HG03565 (cell line): ENCODE measurements around the gene ZNF705A.
"Not testable (repeated sequence)": the region's sequence is repeated elsewhere in the genome, so short reads cannot be mapped to it uniquely, and the experiment has no call there.

Experiments
- ATAC-seq: cut with Tn5 transposase; IDR thresholded peaks from one replicate; pipeline ENCODE4 v1.9.1; 2021; ENCODE audit warnings: mild to moderate bottlenecking, moderate library complexity; ENCODE audit not compliant: unreplicated experiment

Gene ZNF705A

DNA sequence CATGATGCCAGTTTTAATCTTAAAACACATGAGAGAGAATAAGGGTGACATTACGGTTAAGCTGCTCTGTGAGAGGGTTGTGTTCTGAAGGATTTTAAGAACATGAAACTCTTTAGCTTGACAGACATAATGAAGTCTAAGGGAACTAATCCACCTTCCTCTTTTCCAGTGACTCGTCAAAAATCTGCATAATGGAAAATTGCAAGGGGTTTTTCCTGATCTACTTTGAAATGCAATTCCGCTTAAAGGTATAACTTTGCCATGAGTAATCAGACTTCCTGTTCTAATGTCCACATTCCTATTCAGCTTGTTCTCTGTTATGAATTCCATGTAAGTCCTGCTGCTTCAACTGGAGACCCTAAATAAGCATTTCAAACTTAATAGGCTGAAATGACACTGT lies at the start of gene ZNF705A:
Gene ZNF705A (plus strand): TSS at position 171 of the 400 bp plus-strand sequence. CDS start 15,611 bp downstream, outside the sequence.
- no peak for ATAC-seq

DNA sequence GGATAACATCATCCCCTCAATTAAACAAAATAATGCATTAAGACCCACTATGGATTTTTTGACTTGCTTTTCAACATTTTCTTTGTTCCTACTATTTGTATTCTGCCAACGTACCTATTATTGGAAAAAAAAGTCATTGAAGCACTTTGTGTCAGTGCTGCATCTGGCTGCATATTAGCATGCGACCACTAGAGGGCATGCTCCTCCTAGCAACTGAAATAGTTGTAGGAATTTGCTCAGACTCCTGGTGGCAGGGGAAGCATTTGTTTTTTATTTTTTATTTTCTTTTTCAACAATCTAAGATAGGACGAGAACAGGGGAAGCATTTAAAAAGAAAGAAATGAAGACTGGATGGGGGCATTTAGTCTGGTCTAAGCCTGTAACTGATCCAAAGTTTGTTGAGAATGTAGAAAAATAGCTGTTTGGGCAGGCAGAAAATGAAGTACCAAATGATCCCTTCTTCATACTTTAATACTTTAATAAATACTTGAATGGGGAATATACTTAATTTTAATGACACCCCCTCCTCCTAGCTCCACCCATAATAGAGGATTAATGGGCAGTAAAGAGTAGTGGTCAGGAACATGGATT lies 47.9 kb upstream of the ZNF705A start:
- no peak for ATAC-seq

DNA sequence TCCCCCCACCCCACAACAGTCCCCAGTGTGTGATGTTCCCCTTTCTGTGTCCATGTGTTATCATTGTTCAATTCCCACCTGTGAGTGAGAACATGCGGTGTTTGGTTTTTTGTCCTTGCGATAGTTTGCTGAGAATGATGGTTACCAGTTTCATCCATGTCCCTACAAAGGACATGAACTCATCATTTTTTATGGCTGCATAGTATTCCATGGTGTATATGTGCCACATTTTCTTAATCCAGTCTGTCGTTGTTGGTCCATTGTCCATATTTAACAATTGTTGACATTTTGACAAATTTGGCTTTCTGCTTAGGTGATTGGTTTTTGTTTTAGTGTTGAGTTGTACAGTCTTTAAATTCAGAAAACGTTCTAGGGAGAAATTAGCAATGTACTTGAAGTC lies 43.7 kb upstream of the ZNF705A start:
- not testable (repeated sequence) for ATAC-seq

DNA sequence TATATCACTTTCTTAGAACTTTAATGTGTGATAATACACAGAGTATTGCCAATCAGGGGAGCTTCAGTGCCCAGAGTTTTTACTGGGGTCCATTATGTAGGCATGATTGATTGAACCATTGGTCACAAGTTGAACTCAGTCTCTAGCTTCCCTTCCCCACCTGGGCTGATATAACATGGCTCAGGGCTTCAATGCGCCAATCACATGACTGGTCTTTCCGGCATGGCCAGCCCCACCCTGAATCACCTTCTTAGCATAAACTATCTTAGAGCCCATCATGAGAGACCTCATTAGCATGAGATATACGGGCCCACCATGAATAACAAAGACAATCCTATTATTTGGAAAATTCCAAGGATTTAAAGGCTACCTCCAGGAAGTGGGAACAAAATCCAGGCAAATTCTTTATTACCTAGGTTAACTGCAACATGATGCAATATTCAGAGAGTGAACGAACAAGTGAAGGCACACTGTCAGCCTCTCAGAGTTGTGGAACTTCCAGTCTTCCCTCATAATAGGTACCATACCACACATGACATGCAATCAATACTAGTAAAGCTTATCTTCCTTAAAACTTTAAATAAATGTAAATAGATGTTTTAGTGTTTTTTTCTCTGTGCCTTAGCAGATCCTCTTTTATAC lies 36.6 kb upstream of the ZNF705A start:
- ATAC-seq = no peak

DNA sequence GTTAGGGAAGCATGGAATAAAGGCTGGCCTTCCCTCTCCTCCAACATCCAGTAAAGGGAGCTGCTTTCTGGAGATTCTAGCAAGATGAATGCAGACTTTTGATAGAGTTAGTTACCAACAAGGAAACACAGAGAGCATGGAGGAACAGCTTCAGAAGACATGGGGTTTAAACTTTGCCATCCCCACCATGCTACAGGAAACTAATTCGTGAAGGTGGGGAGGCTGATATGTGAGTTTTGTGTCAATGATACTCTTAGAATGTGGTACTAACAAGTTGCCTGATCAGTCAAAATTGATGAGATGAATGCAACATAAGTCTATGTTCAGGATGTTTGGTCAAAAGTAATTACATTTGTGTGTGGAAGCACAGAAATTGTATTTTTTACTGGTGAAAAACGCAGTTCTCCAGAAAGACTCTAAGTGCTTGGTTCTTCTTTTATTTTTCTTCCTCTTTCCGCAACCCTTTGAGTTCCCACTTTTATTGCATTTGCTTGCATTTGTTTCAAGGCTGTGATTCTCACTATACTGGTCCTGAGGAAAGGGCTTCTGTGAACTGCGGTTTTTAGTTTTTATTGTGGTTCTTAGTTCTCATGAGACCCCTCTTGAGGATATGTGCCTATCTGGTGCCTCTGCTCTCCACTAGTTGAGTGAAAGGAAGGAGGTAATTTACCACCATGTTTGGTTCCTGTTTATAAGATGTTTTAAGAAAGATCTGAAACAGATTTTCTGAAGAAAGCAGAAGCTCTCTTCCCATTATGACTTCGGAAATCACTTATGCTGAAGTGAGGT lies 33.5 kb upstream of the ZNF705A start, which contains the start of gene CLEC4A:
Gene CLEC4A (plus strand): TSS at position 494 of the 789 bp plus-strand sequence. CDS start 262 bp downstream, at position 756.
- ATAC-seq = no peak

DNA sequence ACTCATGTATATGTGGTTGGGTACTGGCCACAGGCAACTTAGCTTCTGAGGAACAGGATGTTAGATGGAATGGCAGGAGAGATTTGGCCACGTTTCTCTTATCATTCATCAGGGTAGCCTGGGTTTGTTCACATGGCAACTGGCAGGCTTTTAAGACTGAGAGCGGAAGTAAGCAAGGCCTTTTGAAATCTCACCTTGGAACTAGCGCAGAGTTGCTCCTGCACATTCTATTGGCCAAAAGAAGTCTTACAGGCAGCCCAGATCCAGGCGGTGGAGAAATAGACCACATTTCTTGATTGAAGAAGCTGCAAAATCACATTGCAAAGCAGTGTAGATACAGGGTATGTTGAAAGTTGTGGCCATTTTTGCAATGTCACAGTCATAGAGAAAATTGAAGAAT lies 29.7 kb upstream of the ZNF705A start:
- ATAC-seq = no peak

DNA sequence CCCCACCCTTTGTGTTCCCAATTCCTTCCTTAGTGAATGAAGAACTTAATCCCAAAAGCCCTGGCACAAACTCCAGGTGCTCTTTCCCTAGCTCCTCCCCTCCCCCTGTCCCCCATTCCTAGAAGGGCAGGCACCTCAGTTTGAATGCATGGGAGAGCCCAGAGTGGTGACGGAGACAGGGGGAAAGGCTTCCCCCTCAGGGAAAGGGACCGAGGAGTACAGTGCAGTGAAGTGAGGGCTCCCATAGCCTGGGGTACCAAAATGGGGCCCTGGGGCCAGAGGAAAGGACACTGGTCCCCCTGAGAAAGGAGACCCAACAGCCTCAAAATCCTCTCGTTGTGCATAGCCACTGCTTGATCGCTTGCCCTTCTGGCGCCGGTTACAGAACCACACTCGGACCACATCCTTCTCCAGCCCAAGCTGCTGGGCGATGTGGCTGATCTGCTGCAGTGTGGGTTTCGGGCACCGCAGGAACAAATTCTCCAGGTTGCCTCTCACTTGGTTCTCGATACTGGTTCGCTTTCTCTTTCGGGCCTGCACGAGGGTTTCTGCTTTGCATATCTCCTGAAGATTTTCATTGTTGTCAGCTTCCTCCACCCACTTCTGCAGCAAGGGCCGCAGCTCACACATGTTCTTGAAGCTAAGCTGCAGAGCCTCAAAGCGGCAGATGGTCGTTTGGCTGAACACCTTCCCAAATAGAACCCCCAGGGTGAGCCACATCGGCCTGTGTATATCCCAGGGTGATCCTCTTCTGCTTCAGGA lies 23.0 kb upstream of the ZNF705A start:
- ATAC-seq = not testable (repeated sequence)

DNA sequence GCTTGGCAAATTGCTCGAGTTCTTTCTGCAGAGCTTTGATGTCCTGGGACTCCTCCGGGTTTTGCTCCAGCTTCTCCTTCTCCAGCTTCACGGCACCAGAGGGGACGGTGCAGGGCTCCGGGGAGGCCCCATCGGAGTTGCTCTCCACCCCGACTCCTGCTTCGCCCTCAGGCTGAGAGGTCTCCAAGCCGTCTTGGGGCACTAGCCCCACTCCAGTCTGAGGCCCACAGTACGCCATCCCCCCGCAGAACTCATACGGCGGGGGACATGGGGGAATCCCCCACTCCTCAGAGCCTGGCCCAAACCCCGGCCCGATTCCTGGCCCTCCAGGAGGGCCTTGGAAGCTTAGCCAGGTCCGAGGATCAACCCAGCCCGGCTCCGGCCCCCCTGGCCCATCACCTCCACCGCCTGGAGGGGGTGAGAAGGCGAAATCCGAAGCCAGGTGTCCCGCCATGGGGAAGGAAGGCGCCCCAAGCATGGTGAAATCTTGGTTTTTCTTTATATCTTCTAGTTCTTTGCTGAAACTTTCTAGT lies 22.4 kb upstream of the ZNF705A start:
- not testable (repeated sequence) for ATAC-seq

DNA sequence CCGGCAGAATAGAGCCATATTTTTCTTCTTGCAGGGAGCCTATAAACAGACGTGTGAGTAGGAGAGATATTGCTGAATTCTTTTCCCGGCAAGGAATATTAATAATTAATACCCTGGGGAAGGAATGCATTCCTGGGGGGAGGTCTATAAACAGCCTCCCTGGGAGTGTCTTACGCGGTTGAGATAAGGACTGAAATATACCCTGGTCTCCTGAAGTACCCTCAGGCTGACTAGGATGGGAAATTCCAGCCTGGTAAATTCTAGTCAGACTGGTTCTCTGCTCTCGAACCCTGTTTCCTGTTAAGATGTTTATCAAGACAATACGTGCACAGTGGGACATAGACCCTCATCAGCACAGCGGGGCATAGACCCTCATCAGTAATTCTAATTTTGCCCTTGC lies 15.2 kb upstream of the ZNF705A start:
- not testable (repeated sequence) for ATAC-seq

DNA sequence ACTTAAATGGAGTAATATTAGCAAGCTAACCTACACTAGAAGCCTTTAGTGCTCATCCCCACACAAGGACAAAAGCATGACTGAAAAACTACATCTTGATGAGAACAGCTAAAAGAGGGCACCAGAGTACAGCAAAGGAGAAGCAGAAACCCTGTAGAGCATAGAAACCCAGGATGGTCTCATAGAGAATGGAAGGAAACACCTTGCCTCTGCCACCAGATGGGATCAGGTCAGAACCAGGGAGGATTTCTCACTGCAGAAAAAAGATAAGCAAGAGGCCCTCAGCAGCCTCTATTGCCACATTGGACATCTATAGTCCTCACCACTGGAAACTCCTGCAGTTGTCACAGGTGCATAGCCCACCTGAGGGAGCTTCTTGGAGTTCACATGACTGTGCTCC lies 13.6 kb upstream of the ZNF705A start:
- no peak for ATAC-seq

DNA sequence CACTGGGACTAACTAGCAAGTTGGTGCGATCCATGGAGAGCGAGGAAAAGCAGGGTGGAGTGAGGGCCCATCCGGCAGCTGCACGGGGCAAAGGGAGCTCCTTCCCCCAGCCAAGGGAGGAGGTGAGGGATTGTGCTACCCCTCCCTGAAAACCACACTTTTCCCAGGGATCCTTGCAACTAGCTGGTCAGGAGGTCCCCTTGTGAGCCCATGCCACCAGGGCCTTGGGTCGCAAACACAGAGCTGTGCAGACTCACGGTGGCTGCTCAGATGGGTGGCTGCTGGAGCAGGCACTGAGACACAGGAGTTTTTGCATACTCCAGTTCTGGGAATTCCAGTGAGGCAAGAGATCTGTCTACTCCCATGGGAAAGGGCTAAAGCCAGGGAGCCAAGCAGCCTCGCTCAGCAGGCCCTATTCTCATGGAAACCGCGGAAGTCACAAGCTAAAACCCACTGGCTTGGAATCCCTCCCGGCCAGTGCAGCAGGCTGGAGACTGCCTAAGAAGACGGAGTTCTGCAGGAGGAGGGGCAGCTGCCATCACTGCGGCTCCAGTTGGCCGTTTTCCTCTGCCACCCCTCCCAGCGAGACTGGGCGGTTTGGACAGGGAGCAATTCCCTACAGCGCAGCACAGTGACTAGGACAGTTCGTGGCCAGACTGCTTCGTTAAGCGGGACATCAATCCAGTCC lies 10.9 kb upstream of the ZNF705A start:
- ATAC-seq = no peak

DNA sequence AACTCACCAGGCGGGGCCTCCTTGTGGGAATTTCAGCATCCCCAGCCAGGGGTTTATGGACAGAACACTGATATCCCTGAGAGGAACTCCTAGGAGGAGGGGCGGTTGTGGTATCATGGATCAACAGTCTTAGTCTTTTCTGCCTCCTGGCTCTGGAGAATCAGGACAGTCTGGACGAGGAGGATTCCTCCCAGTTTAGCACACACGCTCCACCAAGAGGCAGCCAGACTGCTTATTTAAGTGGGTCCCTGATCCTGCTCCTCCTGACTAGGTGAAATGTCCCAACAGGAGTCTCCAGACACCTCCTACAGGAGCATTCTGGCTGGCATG lies 10.4 kb upstream of the ZNF705A start:
- no peak for ATAC-seq

DNA sequence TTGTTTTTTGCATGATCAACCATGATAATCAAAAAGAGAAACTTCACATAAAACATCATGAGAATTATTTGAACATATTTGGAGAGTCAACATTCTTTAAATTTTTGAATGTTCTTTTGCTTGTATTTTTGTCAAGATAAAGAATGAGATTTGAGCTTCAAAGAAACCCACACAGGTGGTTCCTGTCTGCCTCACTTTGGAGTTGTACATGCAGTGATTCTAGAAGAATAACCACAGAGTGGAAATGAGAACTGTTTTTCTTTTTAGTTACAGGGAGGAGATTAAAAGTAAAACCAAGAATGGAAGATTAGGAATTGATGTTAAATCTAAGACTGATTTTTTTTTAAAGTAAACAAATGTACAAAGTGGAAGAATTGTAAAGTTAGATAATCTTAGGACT lies 2.3 kb upstream of the ZNF705A start:
- no peak for ATAC-seq

DNA sequence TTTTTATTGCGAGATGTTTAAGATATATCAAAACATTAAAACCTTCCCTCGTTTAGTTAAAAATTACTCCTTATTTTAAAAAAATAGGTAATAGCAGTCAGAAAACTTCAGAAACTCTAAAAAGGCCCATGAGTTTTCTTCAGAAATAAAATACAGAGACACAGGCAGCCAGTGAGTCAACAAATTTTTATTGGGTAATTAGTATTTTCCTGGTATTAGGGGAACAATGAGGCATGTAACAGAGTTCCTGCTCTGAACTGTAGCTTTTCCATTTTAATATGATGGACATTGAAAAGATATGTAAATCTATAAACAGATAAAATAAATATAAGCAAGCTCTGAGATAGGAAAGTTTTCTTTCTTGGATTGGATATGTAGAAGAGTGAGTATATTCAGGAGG lies 399 bp upstream of the ZNF705A start:
- ATAC-seq = no peak

DNA sequence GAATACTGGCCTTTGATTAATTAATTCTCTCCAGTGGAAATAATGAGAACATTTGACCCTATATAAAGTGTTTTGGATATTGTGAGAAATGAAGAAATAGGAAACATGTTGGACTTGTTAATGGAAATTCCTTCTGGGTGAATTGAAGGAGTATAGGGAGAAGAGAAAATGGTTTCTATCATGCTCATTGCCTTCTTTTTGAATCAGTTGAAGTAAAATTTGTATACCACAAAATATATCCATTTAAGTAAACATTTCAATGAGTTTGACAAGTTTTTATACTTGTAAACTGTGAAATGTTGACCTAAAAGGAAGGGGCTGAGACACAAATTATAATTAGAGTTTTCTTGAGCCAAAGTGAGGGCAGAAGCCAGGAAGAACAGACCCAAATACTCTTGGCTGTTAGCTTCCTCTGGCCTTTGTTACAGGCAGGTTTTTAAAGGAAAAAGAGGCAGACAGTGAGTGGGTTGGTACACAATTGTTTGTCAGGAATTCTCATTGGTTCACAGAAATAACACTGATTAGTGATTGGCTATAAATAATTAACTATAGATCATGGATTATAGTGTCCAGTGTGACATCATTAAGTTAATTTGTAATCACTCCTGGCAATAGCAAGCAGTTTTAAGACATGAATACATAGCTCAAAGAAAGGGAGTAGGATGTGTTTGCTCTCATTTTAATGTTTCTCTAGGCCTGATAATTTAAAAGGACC lies 826 bp downstream of the ZNF705A start:
- ATAC-seq = no peak

DNA sequence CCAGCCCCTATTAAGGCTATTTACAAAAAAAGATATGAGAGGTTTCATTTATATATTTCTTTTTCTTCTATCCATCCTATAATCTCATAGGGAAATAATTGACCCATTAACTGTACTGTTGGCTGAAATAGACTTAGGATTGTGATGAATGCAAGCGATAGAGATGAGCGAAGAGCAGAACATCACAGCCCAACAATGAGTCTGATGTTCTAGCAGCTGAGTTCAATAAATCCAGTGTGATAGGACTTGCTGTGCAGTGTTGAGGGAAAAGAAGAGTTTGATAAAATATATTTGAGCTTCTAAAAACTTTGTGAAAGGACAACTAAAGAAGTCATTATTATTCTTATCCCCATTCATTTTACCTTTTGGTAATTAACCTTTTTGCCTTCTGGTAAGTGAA lies 16.1 kb downstream of the ZNF705A start:
- ATAC-seq = not testable (repeated sequence)

DNA sequence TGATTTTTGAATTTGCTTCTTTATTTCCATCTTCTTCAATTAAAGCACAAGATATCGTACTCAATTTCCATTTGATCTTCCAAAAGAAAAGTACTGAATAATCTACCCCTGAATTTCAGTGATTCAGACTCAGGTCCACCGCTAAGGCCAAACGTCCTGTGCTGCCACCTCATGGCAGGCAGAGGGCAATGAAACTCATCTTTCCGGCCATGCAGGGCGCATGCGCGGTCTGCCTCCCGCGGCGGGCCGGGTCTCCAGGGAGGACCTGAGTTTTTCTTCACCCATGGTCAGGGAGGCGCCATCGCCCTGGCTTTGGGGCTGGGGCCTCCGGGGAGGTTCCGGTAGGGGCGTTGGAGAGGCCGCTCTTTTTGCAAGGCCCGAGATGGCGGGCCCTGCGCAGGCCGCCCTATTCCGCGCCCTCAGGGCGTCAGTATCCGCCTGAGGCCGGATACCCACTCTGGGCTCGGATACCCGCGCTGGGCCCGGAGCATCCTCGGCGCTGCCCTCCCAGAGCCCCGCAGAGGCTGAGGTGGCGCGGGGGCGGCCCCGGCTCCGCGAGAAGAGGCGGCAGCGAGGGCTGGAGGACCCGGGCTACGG lies 23.3 kb downstream of the ZNF705A start:
- ATAC-seq = not testable (repeated sequence)

DNA sequence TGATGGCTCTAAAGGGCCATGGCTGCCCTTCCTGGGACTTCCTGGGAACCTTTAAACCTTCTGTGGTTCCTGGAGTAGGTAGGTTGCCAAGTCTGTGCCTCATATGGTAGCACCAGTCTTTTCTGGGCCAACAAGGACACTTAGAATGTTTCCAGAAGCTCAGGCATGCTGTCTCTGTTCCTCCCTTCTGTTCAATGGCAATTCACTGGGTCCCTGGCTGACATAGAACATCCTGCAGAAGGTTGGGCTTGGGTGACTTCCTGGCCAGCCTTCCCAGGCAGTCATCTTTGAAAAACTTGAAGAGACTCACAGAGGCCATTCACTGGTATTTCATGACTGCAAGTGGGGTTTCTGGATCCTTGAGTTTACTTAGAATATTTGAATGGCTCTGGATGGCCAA lies 24.5 kb downstream of the ZNF705A start:
- ATAC-seq = not testable (repeated sequence)

DNA sequence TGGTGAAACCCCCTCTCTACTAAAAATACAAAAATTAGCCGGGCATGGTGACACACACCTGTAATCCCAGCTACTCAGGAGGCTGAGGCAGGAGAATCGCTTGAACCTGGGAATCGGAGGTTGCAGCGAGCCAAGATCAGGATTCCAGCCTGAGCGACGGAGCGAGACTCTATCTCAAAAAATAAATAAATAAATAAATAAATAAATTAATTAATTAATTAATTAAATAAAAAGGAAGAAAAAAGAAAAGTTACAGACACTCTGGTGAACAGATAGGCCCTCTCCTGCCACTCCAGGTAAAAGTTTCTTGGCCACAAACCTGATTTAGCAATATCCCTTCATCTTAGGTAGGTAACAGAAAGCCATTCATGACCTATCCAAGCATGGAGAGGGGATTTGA lies 26.1 kb downstream of the ZNF705A start:
- not testable (repeated sequence) for ATAC-seq
